ENCODE measurements around the gene SGMS1.
"Not testable (repeated sequence)": the region's sequence is repeated elsewhere in the genome, so short reads cannot be mapped to it uniquely, and the experiment has no call there.

DNA sequence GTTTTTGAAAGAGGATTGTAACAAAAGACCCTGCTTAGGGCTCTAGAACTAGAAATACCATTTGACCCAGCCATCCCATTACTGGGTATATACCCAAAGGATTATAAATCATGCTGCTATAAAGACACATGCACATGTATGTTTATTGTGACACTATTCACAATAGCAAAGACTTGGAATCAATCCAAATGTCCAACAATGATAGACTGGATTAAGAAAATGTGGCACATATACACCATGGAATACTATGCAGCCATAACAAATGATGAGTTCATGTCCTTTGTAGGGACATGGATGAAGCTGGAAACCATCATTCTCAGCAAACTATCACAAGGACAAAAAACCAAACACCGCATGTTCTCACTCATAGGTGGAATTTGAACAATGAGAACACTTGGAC, 77.5 kb downstream of the SGMS1 start:
- TF ChIP-seq POLR2AphosphoS5 (IDR thresholded peaks at IDR 0.05; ENCODE audit: insufficient read depth, low read depth, low read length); EZH2 (IDR thresholded peaks at IDR 0.05; ENCODE audit: borderline replicate concordance, low read depth, low read length, severe bottlenecking); POLR2A (IDR thresholded peaks at IDR 0.05; ENCODE audit: low read depth, low read length); GATA2 (IDR thresholded peaks at IDR 0.05; ENCODE audit: insufficient read depth, insufficient read length, low read depth, low read length); FOS (IDR thresholded peaks at IDR 0.05; ENCODE audit: borderline replicate concordance, insufficient read depth, low read length): not testable (repeated sequence)
- TF ChIP-seq, protein P1, sequence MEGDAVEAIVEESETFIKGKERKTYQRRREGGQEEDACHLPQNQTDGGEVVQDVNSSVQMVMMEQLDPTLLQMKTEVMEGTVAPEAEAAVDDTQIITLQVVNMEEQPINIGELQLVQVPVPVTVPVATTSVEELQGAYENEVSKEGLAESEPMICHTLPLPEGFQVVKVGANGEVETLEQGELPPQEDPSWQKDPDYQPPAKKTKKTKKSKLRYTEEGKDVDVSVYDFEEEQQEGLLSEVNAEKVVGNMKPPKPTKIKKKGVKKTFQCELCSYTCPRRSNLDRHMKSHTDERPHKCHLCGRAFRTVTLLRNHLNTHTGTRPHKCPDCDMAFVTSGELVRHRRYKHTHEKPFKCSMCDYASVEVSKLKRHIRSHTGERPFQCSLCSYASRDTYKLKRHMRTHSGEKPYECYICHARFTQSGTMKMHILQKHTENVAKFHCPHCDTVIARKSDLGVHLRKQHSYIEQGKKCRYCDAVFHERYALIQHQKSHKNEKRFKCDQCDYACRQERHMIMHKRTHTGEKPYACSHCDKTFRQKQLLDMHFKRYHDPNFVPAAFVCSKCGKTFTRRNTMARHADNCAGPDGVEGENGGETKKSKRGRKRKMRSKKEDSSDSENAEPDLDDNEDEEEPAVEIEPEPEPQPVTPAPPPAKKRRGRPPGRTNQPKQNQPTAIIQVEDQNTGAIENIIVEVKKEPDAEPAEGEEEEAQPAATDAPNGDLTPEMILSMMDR (IDR thresholded peaks at IDR 0.05; ENCODE audit: extremely low read depth in 1 of 2, insufficient read depth in 1 of 2, low read depth in 1 of 2, low read length in 2 of 2) = not testable (repeated sequence)
- TF ChIP-seq, protein P2, sequence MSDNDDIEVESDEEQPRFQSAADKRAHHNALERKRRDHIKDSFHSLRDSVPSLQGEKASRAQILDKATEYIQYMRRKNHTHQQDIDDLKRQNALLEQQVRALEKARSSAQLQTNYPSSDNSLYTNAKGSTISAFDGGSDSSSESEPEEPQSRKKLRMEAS (IDR thresholded peaks at IDR 0.05; ENCODE audit: insufficient read depth, insufficient read length) = not testable (repeated sequence)

Measured in endothelial cell of umbilical vein (primary cell).